NCI-H2227 (cell line): Measurements from ENCODE around the gene ELMO1.

Experiments used
- DNase-seq: peaks from one replicate; lab custom pipeline; 2025; ENCODE audit not compliant: unreplicated experiment; lab: John Stamatoyannopoulos, UW

The ELMO1 gene

GRCh38 chr7:37471619-37472018, 23.0 kb upstream of the ELMO1 start:
- DNase-seq: no peak

DNA sequence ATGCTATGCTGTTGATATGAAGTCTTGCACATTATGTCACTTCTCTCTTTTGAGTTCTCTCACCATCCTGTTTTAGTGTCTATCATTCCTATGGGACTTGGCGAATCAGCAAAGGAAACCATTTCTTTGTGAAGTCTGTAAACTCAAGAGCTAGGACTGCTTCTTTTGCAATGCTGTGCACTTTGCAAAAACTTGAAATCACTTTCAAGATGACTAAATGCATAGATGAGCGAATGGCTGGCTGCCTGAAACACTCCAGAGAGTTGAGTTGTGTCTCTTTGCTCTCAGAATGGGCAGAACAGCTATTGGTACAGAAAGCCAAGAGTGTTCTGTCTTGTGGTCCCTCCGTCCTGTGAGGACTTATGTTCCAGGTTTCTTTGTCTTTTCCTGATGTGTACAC, 18.3 kb upstream of the ELMO1 start:
- DNase-seq: no peak

- no peak for DNase-seq
Measured at GRCh38 chr7:37462138-37462537, 13.5 kb upstream of the ELMO1 start.

- DNase-seq: no peak
Measured at GRCh38 chr7:37455081-37455480, 6.4 kb upstream of the ELMO1 start.

GRCh38 chr7:37452346-37452745, 3.7 kb upstream of the ELMO1 start:
- DNase-seq: no peak

DNA sequence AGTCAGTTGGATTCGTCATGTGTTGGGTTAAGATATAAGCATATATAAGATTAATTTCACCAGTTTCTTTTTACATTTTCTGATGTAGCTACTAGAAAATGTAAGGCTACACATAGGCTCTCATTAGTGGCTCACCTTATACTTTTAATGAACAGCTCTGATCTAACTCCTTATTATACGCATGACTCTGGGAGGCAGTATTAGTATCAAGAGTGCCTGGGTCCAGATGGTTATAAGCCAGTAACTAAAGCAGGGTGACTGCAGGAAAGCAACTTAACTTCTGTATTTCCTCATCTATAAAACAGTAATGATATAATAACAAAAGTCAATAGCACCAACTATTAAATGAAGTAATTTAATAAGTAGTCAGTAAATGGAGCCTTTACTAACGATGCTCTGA, 1.4 kb upstream of the ELMO1 start:
- no peak for DNase-seq

DNA sequence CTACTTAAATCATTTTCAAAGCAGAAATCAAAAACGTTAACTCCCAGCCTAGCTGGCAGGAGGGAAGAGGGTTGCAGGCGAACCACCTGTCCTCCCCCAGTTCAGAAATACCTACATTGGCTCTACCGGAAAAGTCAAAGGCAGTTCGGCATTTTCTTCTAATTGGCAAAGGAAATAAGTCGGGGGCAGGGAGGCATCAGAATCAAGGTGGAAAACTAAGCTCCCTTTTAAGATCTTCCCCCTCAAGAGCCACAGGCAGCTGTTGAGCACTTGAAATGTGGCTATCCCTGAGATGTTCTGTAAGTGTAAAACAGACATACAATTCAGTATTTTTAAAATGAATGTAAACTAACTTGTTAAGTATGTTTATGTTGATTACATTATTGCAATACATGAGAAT, 957 bp upstream of the ELMO1 start:
- DNase-seq: no peak

- no peak for DNase-seq
Measured at GRCh38 chr7:37448011-37448635, 541 bp downstream of the ELMO1 start.

GRCh38 chr7:37446371-37446770, 2.3 kb downstream of the ELMO1 start:
- no peak for DNase-seq

DNA sequence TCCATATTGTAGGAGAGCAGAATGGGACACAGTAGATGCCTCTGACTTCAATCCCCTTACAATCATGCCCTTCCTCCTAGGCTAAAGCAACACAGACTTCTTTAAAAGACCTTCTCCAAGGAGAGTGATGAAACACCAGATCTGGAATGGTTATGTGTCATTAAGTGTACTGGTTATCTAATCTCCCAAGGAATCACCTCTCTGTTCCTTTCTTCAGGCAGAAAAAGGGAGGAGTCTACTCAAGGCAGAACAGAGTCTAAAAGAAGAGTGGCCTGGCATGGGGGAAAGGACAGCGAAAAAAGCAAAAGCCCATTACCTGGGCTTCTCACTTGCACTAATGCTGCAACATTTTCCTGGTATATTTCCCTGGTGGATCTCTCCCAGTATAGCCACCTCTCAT, 2.9 kb downstream of the ELMO1 start:
- no peak for DNase-seq

- no peak for DNase-seq
Measured at GRCh38 chr7:37445064-37445723, 3.5 kb downstream of the ELMO1 start.

GRCh38 chr7:37443627-37444026, 5.0 kb downstream of the ELMO1 start:
- no peak for DNase-seq

DNA sequence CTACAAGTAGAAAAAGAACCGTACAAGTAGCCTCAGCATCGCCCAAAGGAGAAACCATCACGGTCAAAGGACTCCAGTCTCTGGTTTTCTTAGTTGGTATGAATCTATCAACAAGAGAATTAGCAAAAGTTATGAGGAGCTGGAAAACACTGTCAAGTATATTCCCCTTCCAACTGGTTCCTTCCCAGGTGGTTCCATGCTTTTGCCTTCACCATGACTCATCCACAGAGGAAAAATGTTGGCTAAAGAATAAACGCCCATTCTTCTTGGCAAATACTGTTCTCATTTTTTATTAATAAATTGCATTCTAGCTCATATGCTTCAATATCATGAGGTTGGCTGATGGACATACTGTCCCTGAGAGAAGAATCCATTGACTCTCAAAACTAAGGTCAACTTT, 6.4 kb downstream of the ELMO1 start:
- no peak for DNase-seq

GRCh38 chr7:37441816-37442215, 6.8 kb downstream of the ELMO1 start:
- no peak for DNase-seq

- DNase-seq: no peak
Measured at GRCh38 chr7:37441386-37441760, 7.3 kb downstream of the ELMO1 start.

GRCh38 chr7:37440738-37441385, 7.8 kb downstream of the ELMO1 start:
- DNase-seq: no peak

DNA sequence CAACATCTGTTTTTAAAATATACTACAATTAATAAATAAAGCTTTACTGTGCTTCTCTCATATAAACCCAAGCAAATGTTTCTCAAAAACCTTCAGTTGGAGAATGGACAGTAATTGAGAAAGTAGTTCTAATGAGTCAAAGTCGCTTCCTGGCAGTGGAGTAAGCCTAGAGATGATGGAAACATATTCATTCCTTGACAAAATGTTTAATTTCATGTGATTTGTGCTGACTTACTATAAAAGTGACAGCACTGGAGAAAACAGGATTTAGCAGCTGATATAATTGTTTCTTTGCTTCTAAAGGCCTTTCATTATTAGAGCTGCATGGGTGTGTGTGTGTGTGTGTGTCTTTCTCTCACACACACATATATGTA, 9.0 kb downstream of the ELMO1 start:
- DNase-seq: no peak

- no peak for DNase-seq
Measured at GRCh38 chr7:37438906-37439652, 9.6 kb downstream of the ELMO1 start.

- DNase-seq: no peak
Measured at GRCh38 chr7:37435156-37435855, 13.4 kb downstream of the ELMO1 start.

DNA sequence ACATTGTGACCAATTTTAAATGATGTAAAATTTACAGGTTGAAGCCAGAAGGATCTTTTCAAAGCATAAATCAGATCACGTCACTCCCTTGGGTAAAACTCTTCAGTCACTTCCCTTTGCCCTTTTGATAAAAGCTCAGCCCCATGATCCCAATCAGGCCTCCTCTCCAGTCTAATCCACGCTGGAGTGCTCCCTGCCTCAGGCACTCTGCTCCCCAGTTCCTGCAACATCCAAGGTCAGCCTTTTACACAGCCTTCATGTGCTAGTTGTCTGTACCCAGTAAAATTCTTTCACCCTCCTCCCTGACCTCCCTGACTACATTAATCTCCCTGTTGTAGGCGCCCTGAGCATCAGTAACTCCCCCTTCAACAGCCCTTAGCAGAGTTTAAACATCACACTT, 14.1 kb downstream of the ELMO1 start:
- no peak for DNase-seq

DNA sequence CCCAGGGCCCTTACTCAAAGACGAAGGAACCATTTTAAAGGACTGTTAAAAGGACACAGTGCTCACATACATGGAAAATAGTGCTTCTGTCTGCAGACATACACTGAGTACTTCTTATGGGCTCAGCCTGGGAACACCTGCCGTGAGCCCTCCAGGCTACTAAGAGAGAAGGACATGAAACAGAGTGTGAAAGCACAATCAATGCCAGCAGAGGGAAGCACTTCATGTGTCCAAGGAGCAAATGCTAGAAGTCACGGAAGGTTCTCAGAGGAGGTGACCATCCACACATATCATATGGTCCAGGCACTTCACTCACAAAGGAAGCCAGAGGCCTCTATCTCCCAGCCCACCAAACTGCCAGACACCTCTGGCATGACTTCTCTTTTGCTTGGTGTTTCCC, 15.5 kb downstream of the ELMO1 start:
- no peak for DNase-seq
